Transverse colon (tissue), 4 donors: ENCODE results near the gene SPRR1A. TPM values are rescaled to one million over a fixed set of nuclear protein-coding genes. Genes with fewer than 3 reads are reported as not detected.

Experiments
- DNase-seq: peaks from one replicate; pipeline ENCODE4 v3.0.0-alpha.2; 2019
- H3K27ac ChIP-seq, 4 donors: fragments of 200-600 bp; sonication (generic); 2 replicates each; pipeline ENCODE4 v1.5.1; 2016 to 2018; ENCODE audit warnings: inconsistent platforms in 4 of 4
- H3K27me3 ChIP-seq: fragments of 200-600 bp; sonication (generic); 2 replicates; pipeline ENCODE4 v1.5.1; 2017; ENCODE audit warnings: inconsistent platforms
- H3K36me3 ChIP-seq, 4 donors: fragments of 200-600 bp; sonication (generic); 2 replicates each; pipeline ENCODE4 v1.5.1; 2017 to 2019; ENCODE audit warnings: inconsistent platforms in 4 of 4
- H3K4me1 ChIP-seq, 4 donors: fragments of 200-600 bp; sonication (generic); 2 replicates each; pipeline ENCODE4 v1.5.1; 2017 to 2020; ENCODE audit warnings: inconsistent platforms in 4 of 4
- H3K4me3 ChIP-seq, 4 donors: fragments of 200-600 bp; sonication (generic); 1 replicate in 1 of 4; 2 replicates in 3 of 4; pipeline versions ENCODE4 v1.5.1 to v1.6.1; 2017 to 2019; ENCODE audit warnings: inconsistent platforms in 4 of 4
- H3K9me3 ChIP-seq, 2 donors: fragments of 200-600 bp; sonication (generic); 2 replicates each; pipeline ENCODE4 v1.5.1; 2017 to 2019; ENCODE audit warnings: inconsistent platforms in 2 of 2
- CTCF ChIP-seq, 5 experiments: fragments of 200-600 bp in 3 of 5; fragments of 450-650 bp in 2 of 5; sonication (generic) in 3 of 5; IDR thresholded peaks; 1 replicate in 2 of 5; 2 replicates in 3 of 5; pipeline ENCODE4 v1.5.1; 2016 to 2017; ENCODE audit warnings: antibody characterized with exemption in 5 of 5, inconsistent platforms in 3 of 5, mild to moderate bottlenecking in 2 of 5, moderate library complexity in 1 of 5
- EP300 ChIP-seq: sonication (generic); formaldehyde crosslinking; IDR thresholded peaks from one replicate; pipeline ENCODE4 v1.6.1; 2017; ENCODE audit warnings: antibody characterized with exemption, low read depth
- POLR2A ChIP-seq: fragments of 450-650 bp; IDR thresholded peaks from one replicate; pipeline ENCODE4 v1.6.1; 2016; ENCODE audit warnings: antibody characterized with exemption, mild to moderate bottlenecking, moderate library complexity
- POLR2AphosphoS5 ChIP-seq, 3 donors: sonication (generic); formaldehyde crosslinking; IDR thresholded peaks; one replicate each; pipeline ENCODE4 v1.6.1; 2016; ENCODE audit warnings: antibody characterized with exemption in 3 of 3
- WGBS, 2 donors: methylation state at CpG; one replicate each; pipeline ENCODE4 v1.1.5; 2018; ENCODE audit warnings: low coverage in 1 of 2; 5-methylcytosine and 5-hydroxymethylcytosine counted together
- in situ Hi-C, 4 donors: fragments of 200-750 bp; cut with MboI; loops; one replicate each; pipeline versions ENCODE4 v1.15.0 to v1.15.1; 2017; ENCODE audit warnings: low sequenced_read_pairs in 3 of 4, low pct_ligation_motif_present in 1 of 4, low pct_unique_long_range_greater_than_20kb in 1 of 4
- intact Hi-C: fragments of 100-400 bp; cut with DNase I; formaldehyde crosslinking; loops from one replicate; pipeline ENCODE4 v1.15.1; 2023; ENCODE audit warnings: low total_unique reads
- total RNA-seq, 4 donors: library from RNA; depleted of rRNA; stranded (reverse); fragments of >200 nt; gene quantifications; one replicate each; pipeline ENCODE4 v1.1.0, GENCODE V29; 2016

Gene SPRR1A
- total RNA-seq, 4 donors from 2014 or later = not detected

GRCh38 chr1:152964536-152964935 is 19.3 kb upstream of the SPRR1A start:
- no peak for DNase-seq
- in situ Hi-C loops (no loop called here), intact Hi-C loops (no loop called here)
- H3K36me3 ChIP-seq = no peaks in the 10 kb centered on the region
- no peak overlapping the region for H3K4me3 ChIP-seq
- no peak overlapping the region for H3K27ac ChIP-seq
- no peaks in the 10 kb centered on the region for H3K4me1 ChIP-seq
- no peak for TF ChIP-seq POLR2A
- no peak for TF ChIP-seq POLR2AphosphoS5 (IDR thresholded peaks at IDR 0.05)
- no peak for TF ChIP-seq CTCF (IDR thresholded peaks at IDR 0.05)
- no peak for TF ChIP-seq EP300
- WGBS, 2 donors = 71 to 88% methylated on average over 1 of the region's 1 CpG
- no peaks in the 10 kb centered on the region for H3K27me3 ChIP-seq
- H3K9me3 ChIP-seq = no peaks in the 10 kb centered on the region

- Histone ChIP-seq H3K4me1 (no peaks in the 10 kb centered on the region), H3K36me3 (no peaks in the 10 kb centered on the region), H3K9me3 (no peaks in the 10 kb centered on the region), H3K4me3 (no peak overlapping the region), H3K27ac (no peak overlapping the region), H3K27me3 (no peaks in the 10 kb centered on the region)
- intact Hi-C loops (no loop called here), in situ Hi-C loops (no loop called here)
- DNase-seq = no peak
- WGBS, 2 donors = 72 to 86% methylated on average over 1 to 4 of the region's 4 CpGs
- TF ChIP-seq CTCF (IDR thresholded peaks at IDR 0.05) (no peak), POLR2AphosphoS5 (IDR thresholded peaks at IDR 0.05) (no peak), EP300 (no peak), POLR2A (no peak)
Measured at GRCh38 chr1:152965853-152966252, 18.0 kb upstream of the SPRR1A start.

GRCh38 chr1:152967201-152967600 is 16.7 kb upstream of the SPRR1A start:
- in situ Hi-C loops = no loop called here
- TF ChIP-seq CTCF (IDR thresholded peaks at IDR 0.05) (no peak), POLR2A (no peak), POLR2AphosphoS5 (IDR thresholded peaks at IDR 0.05) (no peak), EP300 (no peak)

GRCh38 chr1:152968248-152968647 is 15.6 kb upstream of the SPRR1A start:
- intact Hi-C loops = no loop called here
- no peak for DNase-seq
- H3K27ac ChIP-seq = no peak overlapping the region
- no peaks in the 10 kb centered on the region for H3K9me3 ChIP-seq
- H3K4me1 ChIP-seq = no peaks in the 10 kb centered on the region
- WGBS, 2 donors = 58 to 80% methylated on average over 1 to 2 of the region's 2 CpGs
- TF ChIP-seq CTCF (IDR thresholded peaks at IDR 0.05) (no peak), POLR2A (no peak), EP300 (no peak), POLR2AphosphoS5 (IDR thresholded peaks at IDR 0.05) (no peak)
- in situ Hi-C loops = no loop called here
- no peaks in the 10 kb centered on the region for H3K36me3 ChIP-seq
- H3K4me3 ChIP-seq = no peak overlapping the region
- no peaks in the 10 kb centered on the region for H3K27me3 ChIP-seq

More at GRCh38 chr1:152967201-152967600, 16.7 kb upstream of the SPRR1A start:
- no peaks in the 10 kb centered on the region for H3K9me3 ChIP-seq
- 40 to 43% methylated on average over 5 to 7 of the region's 7 CpGs for WGBS, 2 donors
- no peak overlapping the region for H3K4me3 ChIP-seq
- no peaks in the 10 kb centered on the region for H3K27me3 ChIP-seq
- H3K36me3 ChIP-seq = no peaks in the 10 kb centered on the region
- no peak for DNase-seq
- no peaks in the 10 kb centered on the region for H3K4me1 ChIP-seq
- H3K27ac ChIP-seq = no peak overlapping the region
- intact Hi-C loops = no loop called here
